A549 (cell line): ENCODE data around the gene C16orf54.
"Not testable (repeated sequence)": the region's sequence is repeated elsewhere in the genome, so short reads cannot be mapped to it uniquely, and the experiment has no call there.

Experiments used
- BHLHE40 ChIP-seq: IDR thresholded peaks from 2 replicates; pipeline ENCODE4 v1.6.1; 2012; ENCODE audit warnings: low read depth, low read length, inconsistent platforms
- CBX2 ChIP-seq: fragments of 200-600 bp; sonication (generic); IDR thresholded peaks from 2 replicates; pipeline ENCODE4 v1.6.1; 2016; ENCODE audit warnings: low read depth, mild to moderate bottlenecking, borderline replicate concordance
- CBX8 ChIP-seq: fragments of 200-600 bp; sonication (generic); IDR thresholded peaks from 2 replicates; pipeline ENCODE4 v1.6.1; 2016
- CTCF ChIP-seq: fragments of >200 bp; sonication (Bioruptor Twin); formaldehyde crosslinking; IDR thresholded peaks from 3 replicates; pipeline ENCODE4 v1.5.1; 2016
- EP300 ChIP-seq, 2 experiments: fragments of >200 bp; sonication (Bioruptor Twin); formaldehyde crosslinking; IDR thresholded peaks; 2 replicates in 1 of 2; 3 replicates in 1 of 2; pipeline ENCODE4 v1.6.1; 2016 to 2017
- FOSL2 ChIP-seq, 2 experiments: fragments of 450-650 bp in 1 of 2; fragments of >200 bp in 1 of 2; sonication (Bioruptor Twin) in 1 of 2; formaldehyde crosslinking; IDR thresholded peaks; 2 replicates each; pipeline versions ENCODE4 v1.5.0 to v1.6.1; 2016 to 2020; ENCODE audit warnings: mild to moderate bottlenecking in 1 of 2, moderate library complexity in 1 of 2
- JUNB ChIP-seq: fragments of >200 bp; sonication (Bioruptor Twin); formaldehyde crosslinking; IDR thresholded peaks from 2 replicates; pipeline ENCODE4 v1.6.1; 2016
- NR3C1 ChIP-seq: fragments of >200 bp; sonication (Bioruptor Twin); formaldehyde crosslinking; IDR thresholded peaks from 3 replicates; pipeline ENCODE4 v1.6.1; 2017
- PHF8 ChIP-seq: fragments of 200-600 bp; sonication (generic); IDR thresholded peaks from 2 replicates; pipeline ENCODE4 v1.6.1; 2016; ENCODE audit warnings: low read depth, mild to moderate bottlenecking, antibody characterized with exemption, moderate library complexity, borderline replicate concordance
- POLR2A ChIP-seq: IDR thresholded peaks from 2 replicates; pipeline ENCODE4 v1.6.1; 2012; ENCODE audit warnings: mild to moderate bottlenecking, low read length
- RCOR1 ChIP-seq: fragments of 150-350 bp; IDR thresholded peaks from 2 replicates; pipeline ENCODE4 v1.6.1; 2014; ENCODE audit warnings: antibody characterized with exemption, low read length, low read depth
- RFX5 ChIP-seq: fragments of 450-650 bp; IDR thresholded peaks from 2 replicates; pipeline ENCODE4 v1.7.1; 2014; ENCODE audit warnings: antibody characterized with exemption, mild to moderate bottlenecking, moderate library complexity
- SMC3 ChIP-seq: fragments of >200 bp; sonication (Bioruptor Twin); formaldehyde crosslinking; IDR thresholded peaks from 3 replicates; pipeline ENCODE4 v1.6.1; 2018; ENCODE audit warnings: inconsistent platforms

- not testable (repeated sequence) for TF ChIP-seq POLR2A; CBX8; CTCF; RCOR1; PHF8; NR3C1; SMC3; BHLHE40; CBX2; EP300 (IDR thresholded peaks at IDR 0.05); RFX5; JUNB; FOSL2 (IDR thresholded peaks at IDR 0.05); FOSL2 (CRISPR knock-in tag; IDR thresholded peaks at IDR 0.05)
Measured at GRCh38 chr16:29757086-29757485, 11.3 kb upstream of the C16orf54 start.
